IPS DF 6.9 (cell line): Measurements from ENCODE around the gene BRD1.
A peak's percentile ranks its signal among the peaks of the same experiment; 100 is the strongest.

Experiments used
- DNase-seq: peaks from one replicate; pipeline ENCODE4 v3.0.0-alpha.2; 2013; ENCODE audit warnings: low read depth, low spot score
- H3K27ac ChIP-seq: one replicate; pipeline ENCODE4 v1.5.1; 2013; ENCODE audit warnings: low read length, control low read depth
- H3K27me3 ChIP-seq: 2 replicates; pipeline ENCODE4 v1.6.1; 2013; ENCODE audit warnings: mild to moderate bottlenecking, low read length; ENCODE audit not compliant: control insufficient read depth, insufficient read depth
- H3K36me3 ChIP-seq: 2 replicates; pipeline ENCODE4 v1.6.1; 2013; ENCODE audit warnings: low read length; ENCODE audit not compliant: control insufficient read depth, insufficient read depth
- H3K4me1 ChIP-seq: 2 replicates; pipeline ENCODE4 v1.6.1; 2013; ENCODE audit warnings: low read length; ENCODE audit not compliant: control insufficient read depth, insufficient read depth
- H3K4me3 ChIP-seq: 2 replicates; pipeline ENCODE4 v1.5.1; 2013; ENCODE audit warnings: mild to moderate bottlenecking, low read length
- H3K9me3 ChIP-seq: 2 replicates; pipeline ENCODE4 v1.6.1; 2013; ENCODE audit warnings: low read length, inconsistent platforms; ENCODE audit not compliant: control insufficient read depth, insufficient read depth
- WGBS: extraction: QIAGEN DNeasy Blood & Tissue Kit; methylation state at CpG from one replicate; pipeline ENCODE4 v1.1.7; 2013; ENCODE audit warnings: mixed read lengths, missing lambda C conversion rate; ENCODE audit not compliant: insufficient read length, insufficient coverage; 5-methylcytosine and 5-hydroxymethylcytosine counted together

The BRD1 gene

DNA sequence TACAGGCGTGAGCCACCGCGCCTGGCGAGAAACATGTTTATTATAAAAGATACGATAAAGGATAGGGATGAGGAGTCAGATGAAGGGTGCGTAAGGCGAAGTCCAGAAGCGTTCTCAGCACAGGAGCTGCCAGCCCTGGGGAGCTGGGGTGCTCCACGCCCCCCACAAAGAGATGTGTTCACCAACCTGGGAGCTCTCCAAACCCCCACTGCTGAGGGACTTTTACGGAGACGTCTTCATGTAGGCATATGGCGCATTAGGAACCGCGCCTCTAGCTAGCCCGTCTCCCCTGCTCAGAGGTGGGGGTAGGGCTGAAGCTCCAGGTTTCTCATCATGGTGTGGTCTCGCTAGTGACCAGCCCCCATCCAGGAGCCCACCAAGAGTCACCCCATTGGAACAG lies 17.6 kb upstream of the BRD1 start:
- H3K27ac ChIP-seq = no peak overlapping the region
- DNase-seq = no peak
- WGBS = 100% methylated on average over 3 of the region's 16 CpGs
- no peak overlapping the region for H3K4me3 ChIP-seq
- no peaks in the 10 kb centered on the region; the same call in 1 of the 2 replicates for H3K4me1 ChIP-seq
- H3K9me3 ChIP-seq = no peaks in the 10 kb centered on the region
- no peaks in the 10 kb centered on the region for H3K36me3 ChIP-seq
- peaks cover 38% of the 10 kb centered on the region for H3K27me3 ChIP-seq

DNA sequence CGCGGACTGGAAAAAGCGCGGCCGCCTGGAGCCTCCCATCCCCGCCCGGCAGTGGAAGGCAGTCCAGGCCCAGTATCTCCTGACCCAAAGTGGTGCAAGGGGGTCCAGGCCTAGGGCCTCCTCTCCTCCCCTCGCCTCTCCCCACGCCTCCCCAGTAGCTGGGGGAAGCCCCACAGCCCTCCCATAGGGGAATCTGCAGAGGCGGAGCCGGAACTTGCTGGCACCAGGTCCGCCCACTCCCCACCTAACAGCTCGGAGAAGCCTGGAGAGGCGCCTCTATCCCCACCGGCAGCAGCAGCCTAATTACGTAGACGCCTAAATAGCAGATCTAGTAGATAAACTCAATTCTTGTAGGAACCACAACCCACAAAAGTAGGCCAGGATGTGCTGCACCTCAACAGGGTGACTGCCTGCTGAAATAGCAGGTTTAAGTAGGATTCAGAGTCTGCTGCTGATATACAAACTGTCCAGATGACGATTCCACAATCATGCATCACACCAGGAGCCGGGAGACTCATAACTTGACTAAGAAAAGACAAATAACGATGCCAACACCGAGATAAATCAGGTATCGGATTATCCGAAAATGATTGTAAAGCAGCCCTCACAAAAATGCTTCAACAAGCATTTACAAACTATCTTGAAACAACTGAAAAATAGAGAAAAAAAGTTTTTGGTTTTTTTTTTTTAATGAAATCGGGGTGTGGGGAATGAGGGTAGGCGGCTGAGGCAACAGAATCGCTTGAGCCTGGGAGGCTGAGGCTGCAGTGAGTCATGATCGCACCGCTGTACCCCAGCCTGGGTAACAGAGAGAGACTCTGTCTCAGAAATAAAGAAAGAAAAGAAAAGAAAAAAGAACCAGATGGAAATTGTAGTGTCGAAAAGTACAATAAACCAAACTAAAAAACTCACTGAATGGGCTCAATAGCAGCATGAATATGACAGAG lies 11.4 kb upstream of the BRD1 start:
- Histone ChIP-seq H3K27me3 (no peaks in the 10 kb centered on the region), H3K4me1 (no peaks in the 10 kb centered on the region; the same call in 1 of the 2 replicates), H3K9me3 (no peaks in the 10 kb centered on the region), H3K4me3 (no peak overlapping the region), H3K36me3 (no peaks in the 10 kb centered on the region), H3K27ac (no peak overlapping the region)
- DNase-seq = no peak
- 100% methylated on average over 3 of the region's 29 CpGs for WGBS

DNA sequence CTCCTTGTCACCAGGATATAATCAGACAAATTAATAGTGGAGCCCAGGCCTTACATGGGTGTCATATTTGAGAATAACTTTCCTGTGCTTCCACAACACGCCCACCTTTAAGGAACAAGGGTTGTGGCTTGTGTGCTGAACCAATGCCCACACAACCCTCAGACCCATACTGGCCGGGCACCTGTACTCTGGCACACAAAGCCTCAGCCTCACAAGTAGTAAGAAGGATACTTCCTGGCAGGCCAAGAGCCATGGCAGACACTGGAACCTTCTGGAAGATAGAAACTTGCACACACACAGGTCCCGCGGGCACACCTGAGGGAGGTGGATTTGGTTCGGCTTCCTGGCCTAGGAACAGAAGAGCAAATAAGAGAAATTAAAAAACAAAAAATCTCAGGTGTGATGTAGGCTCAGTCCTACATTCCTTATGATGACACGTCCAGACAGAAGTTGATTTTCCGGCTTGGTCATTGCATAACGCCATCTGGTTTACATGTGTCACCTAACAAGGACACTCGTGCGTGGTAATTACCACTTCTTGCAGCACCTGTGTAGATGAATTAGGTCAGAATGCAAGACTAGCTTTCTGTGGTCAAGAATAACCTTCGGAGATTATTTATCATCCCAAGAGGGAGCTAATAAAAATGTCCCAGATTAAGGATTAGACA lies 5.8 kb upstream of the BRD1 start:
- WGBS = no CpG with 5 or more reads among the region's 11 CpGs
- no peak for DNase-seq
- H3K27me3 ChIP-seq = no peaks in the 10 kb centered on the region
- peaks cover 4% of the 10 kb centered on the region; the same call in 1 of the 2 replicates for H3K9me3 ChIP-seq
- no peak overlapping the region for H3K4me3 ChIP-seq
- no peaks in the 10 kb centered on the region; the same call in 1 of the 2 replicates for H3K4me1 ChIP-seq
- H3K27ac ChIP-seq = no peak overlapping the region
- H3K36me3 ChIP-seq = no peaks in the 10 kb centered on the region; the same call in 1 of the 2 replicates

DNA sequence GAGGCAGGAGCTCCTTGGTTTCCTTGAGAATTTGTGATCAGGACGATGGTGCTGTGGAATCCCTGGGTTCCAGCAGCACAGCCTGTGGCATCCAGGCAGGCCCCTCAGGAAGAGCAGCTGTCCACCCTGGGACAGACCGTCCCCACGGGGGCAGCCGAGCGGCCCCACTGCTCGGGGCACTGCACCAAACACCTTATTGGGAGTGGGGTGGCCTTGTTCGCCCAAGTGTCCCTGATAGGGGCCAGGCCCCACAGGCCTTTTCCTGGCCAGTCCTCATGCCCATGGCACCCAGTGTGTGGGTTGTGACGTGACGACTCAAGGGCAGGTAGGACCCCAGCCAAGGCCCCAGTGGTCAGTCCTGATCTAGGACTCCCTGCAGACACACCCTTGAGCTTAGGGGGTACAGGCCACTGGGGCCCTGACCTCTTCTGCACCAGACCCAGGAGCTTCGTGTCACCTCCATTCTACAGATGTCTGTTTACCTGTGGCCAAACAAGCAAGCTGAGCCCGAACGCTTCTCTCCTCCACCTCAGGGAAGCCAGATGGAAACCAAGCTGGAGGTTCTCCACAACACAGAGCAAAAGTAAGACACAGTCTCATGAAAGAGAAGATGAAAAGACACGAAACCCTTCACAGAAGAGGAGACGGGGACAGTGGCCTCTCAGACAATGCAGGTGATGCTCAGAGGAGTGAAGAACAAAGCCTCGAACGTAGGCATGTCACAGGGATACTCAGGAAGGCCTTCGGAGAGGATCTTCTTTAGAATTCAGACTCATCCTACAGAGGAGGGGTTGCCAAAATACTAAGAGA lies 1.6 kb upstream of the BRD1 start:
- Histone ChIP-seq H3K4me1 (peaks cover 4% of the 10 kb centered on the region; the same call in 1 of the 2 replicates), H3K4me3 (no peak overlapping the region), H3K27ac (no peak overlapping the region), H3K27me3 (no peaks in the 10 kb centered on the region), H3K9me3 (peaks cover 4% of the 10 kb centered on the region; the same call in 1 of the 2 replicates), H3K36me3 (peaks cover 2% of the 10 kb centered on the region)
- WGBS = no CpG with 5 or more reads among the region's 17 CpGs
- no peak for DNase-seq

DNA sequence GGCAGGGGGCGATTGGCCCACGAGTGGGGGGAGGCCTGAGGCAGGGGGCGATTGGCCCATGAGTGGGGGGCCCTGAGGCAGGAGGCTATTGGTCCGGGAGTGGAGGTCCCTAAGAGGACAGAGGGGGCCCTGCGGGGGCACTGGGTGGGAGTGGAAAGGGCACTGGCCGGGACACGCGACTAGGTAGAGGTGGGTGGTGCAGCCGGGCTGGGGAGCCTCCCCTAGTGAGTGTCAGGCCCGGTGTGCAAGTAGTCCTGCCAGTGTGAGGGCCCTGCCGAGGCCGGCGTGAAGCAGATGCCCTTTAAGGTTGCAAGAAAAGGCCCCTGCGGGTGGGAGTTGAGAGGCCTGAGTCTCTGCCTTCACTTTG lies 909 bp upstream of the BRD1 start:
- no peak overlapping the region for H3K27ac ChIP-seq
- peaks cover 4% of the 10 kb centered on the region; the same call in 1 of the 2 replicates for H3K9me3 ChIP-seq
- WGBS = no CpG with 5 or more reads among the region's 14 CpGs
- DNase-seq = no peak
- peaks cover 4% of the 10 kb centered on the region; the same call in 1 of the 2 replicates for H3K4me1 ChIP-seq
- H3K36me3 ChIP-seq = peaks cover 4% of the 10 kb centered on the region
- H3K4me3 ChIP-seq = no peak overlapping the region
- H3K27me3 ChIP-seq = no peaks in the 10 kb centered on the region

DNA sequence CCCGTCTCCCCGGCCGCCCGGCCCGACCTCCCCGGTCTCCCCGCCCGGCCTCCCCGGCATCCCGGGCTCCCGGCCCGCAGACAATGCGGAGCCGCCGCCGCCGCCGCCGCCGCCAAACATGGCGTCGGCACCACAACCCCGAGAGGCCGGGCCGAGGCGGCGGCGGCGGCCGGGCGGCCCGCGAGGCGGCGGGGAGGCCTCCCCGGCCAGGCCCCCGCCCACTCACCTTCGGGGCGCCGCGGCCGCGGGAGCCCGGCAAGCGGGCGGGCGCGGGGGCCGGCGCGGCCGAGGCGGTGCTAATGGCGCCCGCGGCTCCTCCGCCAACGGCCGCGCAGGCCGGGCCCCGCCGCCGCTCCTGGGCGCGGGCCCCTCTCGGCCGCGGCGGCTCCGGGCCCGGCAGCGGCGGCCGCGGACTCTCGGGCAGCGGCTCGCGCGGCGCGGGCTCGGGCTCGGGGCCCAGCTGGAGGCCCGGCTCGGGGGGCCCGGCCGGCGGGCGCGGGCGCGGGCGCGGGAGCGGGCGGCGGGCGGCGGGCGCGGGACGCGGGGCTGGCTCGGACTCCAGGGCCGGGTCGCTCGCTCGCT lies 311 bp downstream of the BRD1 start:
- H3K4me1 ChIP-seq = peaks cover 4% of the 10 kb centered on the region; the same call in 1 of the 2 replicates
- no peak overlapping the region for H3K27ac ChIP-seq
- DNase-seq = no peak
- H3K27me3 ChIP-seq = no peaks in the 10 kb centered on the region
- H3K36me3 ChIP-seq = peaks cover 14% of the 10 kb centered on the region
- H3K4me3 ChIP-seq = peak overlapping the region; percentile 55
- no CpG with 5 or more reads among the region's 110 CpGs for WGBS
- H3K9me3 ChIP-seq = peaks cover 4% of the 10 kb centered on the region; the same call in 1 of the 2 replicates

DNA sequence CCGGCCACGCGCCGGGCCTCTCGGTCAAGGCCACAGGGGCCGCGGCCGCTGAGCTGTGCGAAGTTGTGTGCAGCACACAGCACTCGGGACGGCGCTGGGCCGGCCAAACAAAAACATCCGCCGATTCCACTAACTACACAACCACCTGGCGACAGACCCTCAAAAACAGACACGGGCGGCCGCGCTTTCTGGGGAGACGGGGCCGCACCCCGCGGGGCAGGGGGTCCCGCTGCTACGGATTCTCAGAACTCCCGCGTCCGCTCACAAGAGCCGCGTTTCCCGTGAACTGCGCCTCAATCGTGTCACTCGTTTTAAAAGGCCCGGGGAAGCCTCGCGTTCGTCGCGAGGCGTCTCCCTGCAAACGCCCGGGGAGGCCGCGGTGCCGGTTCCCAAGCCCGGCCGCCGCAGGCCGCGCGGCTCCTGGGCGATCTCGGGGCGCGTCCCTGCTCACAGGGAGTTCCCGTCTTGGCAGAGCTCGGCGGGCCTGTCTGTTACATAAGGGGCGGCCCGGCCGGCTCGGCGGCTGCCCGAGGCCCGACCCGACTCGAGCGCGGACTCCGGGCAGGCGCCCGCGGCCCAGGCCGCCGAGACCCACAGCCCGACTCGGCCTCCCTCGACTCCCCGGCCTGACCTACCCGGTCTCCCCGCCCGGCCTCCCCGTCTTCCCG lies 936 bp downstream of the BRD1 start:
- DNase-seq = no peak
- H3K4me1 ChIP-seq = peaks cover 4% of the 10 kb centered on the region; the same call in 1 of the 2 replicates
- no peaks in the 10 kb centered on the region for H3K27me3 ChIP-seq
- peaks cover 4% of the 10 kb centered on the region; the same call in 1 of the 2 replicates for H3K9me3 ChIP-seq
- peak overlapping the region; percentile 55; the same call in 1 of the 2 replicates for H3K4me3 ChIP-seq
- no peak overlapping the region for H3K27ac ChIP-seq
- peaks cover 15% of the 10 kb centered on the region for H3K36me3 ChIP-seq
- no CpG with 5 or more reads among the region's 86 CpGs for WGBS

DNA sequence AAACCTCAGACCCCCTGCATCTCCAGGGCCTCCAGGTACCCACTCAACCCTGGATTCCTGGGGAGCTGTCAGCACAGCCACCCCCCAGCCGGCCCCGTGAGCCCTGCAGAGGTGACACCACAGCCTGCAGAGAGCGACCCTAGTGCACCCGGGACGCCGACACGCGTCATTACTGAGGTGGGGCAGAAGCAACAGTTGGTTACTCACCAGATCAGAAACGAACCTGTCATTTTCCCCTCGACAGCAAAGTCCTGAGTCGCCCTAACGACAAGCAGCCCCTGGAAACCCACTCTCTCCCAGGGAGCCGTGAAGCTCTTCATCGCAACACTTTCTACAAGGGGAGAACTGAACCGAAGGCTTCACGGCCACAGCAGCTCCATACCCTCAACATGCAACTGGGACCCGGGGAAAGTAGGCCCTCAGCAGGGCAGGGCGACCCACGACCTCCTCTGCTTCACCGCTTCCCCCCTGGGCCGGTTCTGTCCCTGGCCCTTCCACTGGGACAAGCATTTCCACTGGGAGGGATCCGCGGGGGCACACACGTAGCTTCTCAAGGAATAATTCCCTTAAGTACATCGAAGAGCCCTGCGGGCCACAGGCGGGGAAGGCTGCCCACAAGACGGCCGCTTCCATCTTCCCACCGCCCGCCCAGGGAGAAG lies 1.6 kb downstream of the BRD1 start:
- H3K4me3 ChIP-seq = peak overlapping the region; percentile 55; the same call in 1 of the 2 replicates
- no peaks in the 10 kb centered on the region for H3K27me3 ChIP-seq
- WGBS = no CpG with 5 or more reads among the region's 31 CpGs
- no peak overlapping the region for H3K27ac ChIP-seq
- H3K9me3 ChIP-seq = no peaks in the 10 kb centered on the region
- no peak for DNase-seq
- peaks cover 17% of the 10 kb centered on the region for H3K36me3 ChIP-seq
- peaks cover 4% of the 10 kb centered on the region; the same call in 1 of the 2 replicates for H3K4me1 ChIP-seq

DNA sequence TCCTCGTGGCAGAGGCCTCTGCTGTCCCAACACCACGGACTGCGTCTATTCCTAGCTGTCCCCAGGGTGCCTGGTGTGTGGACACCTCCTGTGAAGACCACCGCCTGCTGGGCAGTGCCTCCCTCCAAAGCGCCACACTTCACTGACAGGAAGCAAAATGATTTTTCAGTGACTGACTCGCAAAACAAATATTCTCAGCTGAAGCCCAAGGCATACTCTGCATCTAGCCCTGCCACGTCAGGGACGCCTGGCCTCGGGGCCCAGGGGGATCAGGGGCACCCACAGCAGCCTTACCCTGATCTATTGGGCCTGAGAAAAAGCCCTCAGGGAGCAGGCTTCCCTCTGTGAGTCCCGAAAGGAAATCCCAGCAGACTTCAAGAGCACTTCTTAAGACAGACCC lies 2.2 kb downstream of the BRD1 start:
- H3K4me1 ChIP-seq = peaks cover 4% of the 10 kb centered on the region; the same call in 1 of the 2 replicates
- H3K4me3 ChIP-seq = no peak overlapping the region
- H3K36me3 ChIP-seq = peaks cover 17% of the 10 kb centered on the region

More for the DNA sequence above, 2.2 kb downstream of the BRD1 start:
- no peaks in the 10 kb centered on the region for H3K9me3 ChIP-seq
- no CpG with 5 or more reads among the region's 10 CpGs for WGBS
- H3K27me3 ChIP-seq = no peaks in the 10 kb centered on the region
- DNase-seq = no peak
- H3K27ac ChIP-seq = no peak overlapping the region
